ENCODE data around the gene TRMO.

Gene TRMO

DNA sequence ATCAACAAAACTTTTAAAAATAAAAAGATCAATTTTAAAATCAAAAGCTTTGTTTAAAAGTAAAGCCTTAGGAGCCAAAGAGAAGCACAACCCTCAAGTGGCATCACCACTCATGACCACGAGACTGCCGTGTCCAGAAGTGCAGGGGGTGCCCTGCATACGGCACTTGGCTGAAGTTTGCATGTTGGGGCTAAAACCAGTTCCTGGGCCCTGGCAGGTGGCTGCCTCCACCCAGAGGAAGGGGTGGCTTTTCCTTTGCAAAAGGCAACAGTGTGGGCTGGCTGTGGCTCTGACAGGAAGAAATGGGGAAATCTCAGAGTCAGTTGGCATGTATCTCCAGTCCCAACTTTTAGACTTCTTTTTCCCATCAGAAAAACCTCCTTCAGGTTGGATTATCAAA is 15.3 kb downstream of the TRMO start:
- no peak overlapping the region for H3K27ac ChIP-seq (ENCODE audit: extremely low read depth, low read depth, low read length)
- TF ChIP-seq ZNF664 (tag by site-specific recombination; IDR thresholded peaks at IDR 0.05) (no peak), GLI4 (tag by site-specific recombination; IDR thresholded peaks at IDR 0.05) (no peak), TCF7L2 (IDR thresholded peaks at IDR 0.05; ENCODE audit: borderline replicate concordance, low read depth, low read length) (no peak), ZNF266 (tag by site-specific recombination; IDR thresholded peaks at IDR 0.05; ENCODE audit: low read depth) (no peak), ZNF433 (tag by site-specific recombination; IDR thresholded peaks at IDR 0.05; ENCODE audit: low read depth) (no peak), ZNF658 (tag by site-specific recombination; IDR thresholded peaks at IDR 0.05) (no peak), PRDM1 (tag by site-specific recombination; IDR thresholded peaks at IDR 0.05) (no peak), ZNF341 (tag by site-specific recombination; IDR thresholded peaks at IDR 0.05; ENCODE audit: low read depth) (no peak), ZNF214 (tag by site-specific recombination; IDR thresholded peaks at IDR 0.05; ENCODE audit: borderline replicate concordance) (no peak), ZFHX2 (tag by site-specific recombination; conservative IDR thresholded peaks at IDR 0.05) (no peak)
- TF ChIP-seq, protein P1, sequence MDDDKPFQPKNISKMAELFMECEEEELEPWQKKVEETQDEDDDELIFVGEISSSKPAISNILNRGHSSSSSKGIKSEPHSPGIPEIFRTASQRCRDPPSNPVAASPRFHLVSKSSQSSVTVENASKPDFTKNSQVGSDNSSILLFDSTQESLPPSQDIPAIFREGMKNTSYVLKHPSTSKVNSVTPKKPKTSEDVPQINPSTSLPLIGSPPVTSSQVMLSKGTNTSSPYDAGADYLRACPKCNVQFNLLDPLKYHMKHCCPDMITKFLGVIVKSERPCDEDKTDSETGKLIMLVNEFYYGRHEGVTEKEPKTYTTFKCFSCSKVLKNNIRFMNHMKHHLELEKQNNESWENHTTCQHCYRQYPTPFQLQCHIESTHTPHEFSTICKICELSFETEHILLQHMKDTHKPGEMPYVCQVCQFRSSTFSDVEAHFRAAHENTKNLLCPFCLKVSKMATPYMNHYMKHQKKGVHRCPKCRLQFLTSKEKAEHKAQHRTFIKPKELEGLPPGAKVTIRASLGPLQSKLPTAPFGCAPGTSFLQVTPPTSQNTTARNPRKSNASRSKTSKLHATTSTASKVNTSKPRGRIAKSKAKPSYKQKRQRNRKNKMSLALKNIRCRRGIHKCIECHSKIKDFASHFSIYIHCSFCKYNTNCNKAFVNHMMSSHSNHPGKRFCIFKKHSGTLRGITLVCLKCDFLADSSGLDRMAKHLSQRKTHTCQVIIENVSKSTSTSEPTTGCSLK (tag by site-specific recombination; IDR thresholded peaks at IDR 0.05), result no peak
- TF ChIP-seq, protein P2, sequence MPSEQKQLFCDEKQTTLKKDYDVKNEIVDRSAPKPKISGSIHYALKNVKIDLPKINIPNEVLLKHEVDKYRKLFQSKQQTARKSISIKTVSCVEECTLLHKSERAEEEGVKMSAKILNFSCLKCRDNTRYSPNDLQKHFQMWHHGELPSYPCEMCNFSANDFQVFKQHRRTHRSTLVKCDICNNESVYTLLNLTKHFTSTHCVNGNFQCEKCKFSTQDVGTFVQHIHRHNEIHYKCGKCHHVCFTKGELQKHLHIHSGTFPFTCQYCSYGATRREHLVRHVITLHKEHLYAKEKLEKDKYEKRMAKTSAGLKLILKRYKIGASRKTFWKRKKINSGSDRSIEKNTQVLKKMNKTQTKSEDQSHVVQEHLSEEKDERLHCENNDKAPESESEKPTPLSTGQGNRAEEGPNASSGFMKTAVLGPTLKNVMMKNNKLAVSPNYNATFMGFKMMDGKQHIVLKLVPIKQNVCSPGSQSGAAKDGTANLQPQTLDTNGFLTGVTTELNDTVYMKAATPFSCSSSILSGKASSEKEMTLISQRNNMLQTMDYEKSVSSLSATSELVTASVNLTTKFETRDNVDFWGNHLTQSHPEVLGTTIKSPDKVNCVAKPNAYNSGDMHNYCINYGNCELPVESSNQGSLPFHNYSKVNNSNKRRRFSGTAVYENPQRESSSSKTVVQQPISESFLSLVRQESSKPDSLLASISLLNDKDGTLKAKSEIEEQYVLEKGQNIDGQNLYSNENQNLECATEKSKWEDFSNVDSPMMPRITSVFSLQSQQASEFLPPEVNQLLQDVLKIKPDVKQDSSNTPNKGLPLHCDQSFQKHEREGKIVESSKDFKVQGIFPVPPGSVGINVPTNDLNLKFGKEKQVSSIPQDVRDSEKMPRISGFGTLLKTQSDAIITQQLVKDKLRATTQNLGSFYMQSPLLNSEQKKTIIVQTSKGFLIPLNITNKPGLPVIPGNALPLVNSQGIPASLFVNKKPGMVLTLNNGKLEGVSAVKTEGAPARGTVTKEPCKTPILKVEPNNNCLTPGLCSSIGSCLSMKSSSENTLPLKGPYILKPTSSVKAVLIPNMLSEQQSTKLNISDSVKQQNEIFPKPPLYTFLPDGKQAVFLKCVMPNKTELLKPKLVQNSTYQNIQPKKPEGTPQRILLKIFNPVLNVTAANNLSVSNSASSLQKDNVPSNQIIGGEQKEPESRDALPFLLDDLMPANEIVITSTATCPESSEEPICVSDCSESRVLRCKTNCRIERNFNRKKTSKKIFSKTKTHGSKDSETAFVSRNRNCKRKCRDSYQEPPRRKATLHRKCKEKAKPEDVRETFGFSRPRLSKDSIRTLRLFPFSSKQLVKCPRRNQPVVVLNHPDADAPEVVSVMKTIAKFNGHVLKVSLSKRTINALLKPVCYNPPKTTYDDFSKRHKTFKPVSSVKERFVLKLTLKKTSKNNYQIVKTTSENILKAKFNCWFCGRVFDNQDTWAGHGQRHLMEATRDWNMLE (tag by site-specific recombination; conservative IDR thresholded peaks at IDR 0.05; ENCODE audit: low read depth), result no peak
- CTCF ChIA-PET, result interaction anchor here (1.4 kb wide), 1 partner anchor 11 kb away, joined by 5 read pairs; no protein-coding TSS in a partner anchor
- no peaks in the 10 kb centered on the region for H3K9me3 ChIP-seq (ENCODE audit: control insufficient read depth, insufficient read depth, low read depth, low read length)
- H3K4me1 ChIP-seq (ENCODE audit: control insufficient read depth, insufficient read depth, low read length), result no peaks in the 10 kb centered on the region
- H3K4me3 ChIP-seq (ENCODE audit: low read depth, low read length), result no peak overlapping the region
- POLR2A ChIA-PET, result no interaction called here
- peaks cover 0 to 60% of the 10 kb centered on the region in 2 experiments; a peak in 1 of 3 replicates for H3K36me3 ChIP-seq (ENCODE audit: control insufficient read depth in 2 of 2, insufficient read depth in 1 of 2, low read length in 2 of 2)

DNA sequence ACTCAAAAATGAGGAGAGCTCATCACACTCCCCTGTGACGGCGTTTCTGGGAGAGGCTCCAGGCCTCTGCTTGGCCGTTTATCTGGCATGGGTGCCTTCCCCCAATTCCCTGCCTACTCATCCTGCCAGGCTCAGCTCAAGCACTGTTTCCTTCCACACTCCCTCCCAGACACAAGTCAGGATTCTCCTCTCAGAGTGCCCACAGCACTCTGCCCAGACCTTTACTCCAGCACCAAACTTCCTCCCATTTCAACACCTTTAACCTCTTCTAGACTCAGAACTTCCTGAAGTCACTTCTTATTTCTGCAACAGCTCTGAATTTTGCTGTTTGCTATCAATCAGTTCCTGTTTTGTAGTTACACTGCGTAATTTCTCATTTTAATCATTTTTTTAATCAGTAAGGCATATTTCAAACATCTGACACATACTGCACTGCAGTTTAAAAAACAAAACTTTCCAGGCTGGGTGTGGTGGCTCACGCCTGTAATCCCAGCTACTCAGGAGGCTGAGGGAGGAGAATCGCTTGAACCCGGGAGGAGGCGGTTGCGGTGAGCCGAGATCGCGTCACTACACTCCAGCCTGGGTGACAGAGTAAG is 16.0 kb downstream of the TRMO start:
- ChIA-PET POLR2A (no interaction called here), CTCF (interaction anchor here (0.5 to 9.6 kb wide), 5 partner anchors 10 to 188 kb away, joined by 3 to 132 read pairs (median 5); no protein-coding TSS in a partner anchor)

More for the DNA sequence above, 16.0 kb downstream of the TRMO start:
- TF ChIP-seq, protein P3, sequence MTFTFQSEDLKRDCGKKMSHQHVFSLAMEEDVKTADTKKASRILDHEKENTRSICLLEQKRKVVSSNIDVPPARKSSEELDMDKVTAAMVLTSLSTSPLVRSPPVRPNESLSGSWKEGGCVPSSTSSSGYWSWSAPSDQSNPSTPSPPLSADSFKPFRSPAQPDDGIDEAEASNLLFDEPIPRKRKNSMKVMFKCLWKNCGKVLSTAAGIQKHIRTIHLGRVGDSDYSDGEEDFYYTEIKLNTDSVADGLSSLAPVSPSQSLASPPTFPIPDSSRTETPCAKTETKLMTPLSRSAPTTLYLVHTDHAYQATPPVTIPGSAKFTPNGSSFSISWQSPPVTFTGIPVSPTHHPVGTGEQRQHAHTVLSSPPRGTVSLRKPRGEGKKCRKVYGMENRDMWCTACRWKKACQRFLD (tag by site-specific recombination; IDR thresholded peaks at IDR 0.05), result no peak
- TF ChIP-seq ZNF155 (tag by site-specific recombination; IDR thresholded peaks at IDR 0.05) (no peak), ZNF157 (tag by site-specific recombination; IDR thresholded peaks at IDR 0.05) (no peak), ZXDB (tag by site-specific recombination; IDR thresholded peaks at IDR 0.05) (no peak), ZNF48 (tag by site-specific recombination; IDR thresholded peaks at IDR 0.05) (no peak), ZSCAN23 (tag by site-specific recombination; IDR thresholded peaks at IDR 0.05) (no peak), WT1 (tag by site-specific recombination; IDR thresholded peaks at IDR 0.05) (no peak), ZBTB48 (tag by site-specific recombination; IDR thresholded peaks at IDR 0.05) (no peak), TRIM28 (IDR thresholded peaks at IDR 0.05; ENCODE audit: borderline replicate concordance, low read length) (no peak), PRDM1 (tag by site-specific recombination; IDR thresholded peaks at IDR 0.05) (no peak), ZSCAN16 (tag by site-specific recombination; IDR thresholded peaks at IDR 0.05) (no peak)
- Histone ChIP-seq H3K9me3 (ENCODE audit: control insufficient read depth, insufficient read depth, low read depth, low read length) (no peaks in the 10 kb centered on the region), H3K27ac (ENCODE audit: extremely low read depth, low read depth, low read length) (no peak overlapping the region), H3K36me3 (ENCODE audit: control insufficient read depth in 2 of 2, insufficient read depth in 1 of 2, low read length in 2 of 2) (peaks cover 0 to 53% of the 10 kb centered on the region in 2 experiments; a peak in 1 of 3 replicates), H3K4me3 (ENCODE audit: low read depth, low read length) (no peak overlapping the region), H3K4me1 (ENCODE audit: control insufficient read depth, insufficient read depth, low read length) (no peaks in the 10 kb centered on the region)

All from HEK293 (cell line).